Smooth muscle cell (in vitro differentiated cells): ENCODE measurements around the gene TPD52L1. TPM values are rescaled to one million over a fixed set of nuclear protein-coding genes. Genes with fewer than 3 reads are reported as not detected.

ENCODE experiments used
- DNase-seq: peaks from one replicate; lab custom pipeline; 2025; ENCODE audit not compliant: unreplicated experiment; lab: John Stamatoyannopoulos, UW
- H2AFZ ChIP-seq: fragments of 200-600 bp; sonication (generic); 2 replicates; pipeline ENCODE4 v1.6.0; 2016; ENCODE audit warnings: antibody characterized with exemption, low read depth, mild to moderate bottlenecking
- H3F3A ChIP-seq: fragments of 200-600 bp; sonication (generic); 2 replicates; pipeline ENCODE4 v1.6.0; 2017; ENCODE audit warnings: antibody characterized with exemption, low read depth
- H3K27ac ChIP-seq: fragments of 200-600 bp; sonication (generic); 2 replicates; pipeline ENCODE4 v1.5.1; 2016; ENCODE audit warnings: low read depth, mild to moderate bottlenecking
- H3K27me3 ChIP-seq: fragments of 200-600 bp; sonication (generic); 2 replicates; pipeline ENCODE4 v1.6.1; 2016; ENCODE audit warnings: low read depth, mild to moderate bottlenecking
- H3K36me3 ChIP-seq: fragments of 200-600 bp; sonication (generic); 2 replicates; pipeline ENCODE4 v1.5.1; 2016; ENCODE audit warnings: low read depth
- H3K4me1 ChIP-seq: fragments of 200-600 bp; sonication (generic); 2 replicates; pipeline ENCODE4 v1.5.1; 2016; ENCODE audit warnings: low read depth
- H3K4me2 ChIP-seq: fragments of 200-600 bp; sonication (generic); 2 replicates; pipeline ENCODE4 v1.6.0; 2016; ENCODE audit warnings: mild to moderate bottlenecking
- H3K4me3 ChIP-seq: fragments of 200-600 bp; sonication (generic); 2 replicates; pipeline ENCODE4 v1.5.1; 2016; ENCODE audit warnings: mild to moderate bottlenecking
- H3K79me2 ChIP-seq: fragments of 200-600 bp; sonication (generic); 2 replicates; pipeline ENCODE4 v1.6.0; 2016; ENCODE audit warnings: low read depth, mild to moderate bottlenecking
- H3K9ac ChIP-seq: fragments of 200-600 bp; sonication (generic); 2 replicates; pipeline ENCODE4 v1.6.0; 2016; ENCODE audit warnings: low read depth
- H3K9me3 ChIP-seq: fragments of 200-600 bp; sonication (generic); replicated peaks from 2 replicates; pipeline ENCODE4 v1.5.1; 2016; ENCODE audit warnings: low read depth
- H4K20me1 ChIP-seq: fragments of 200-600 bp; sonication (generic); 2 replicates; pipeline ENCODE4 v1.6.0; 2016; ENCODE audit warnings: low read depth
- CTCF ChIP-seq: fragments of 200-600 bp; sonication (generic); IDR thresholded peaks from 2 replicates; pipeline ENCODE4 v1.5.1; 2017; ENCODE audit warnings: borderline replicate concordance, mild to moderate bottlenecking, antibody characterized with exemption; ENCODE audit not compliant: insufficient read depth, poor library complexity, severe bottlenecking
- WGBS: methylation state at CpG from one replicate; pipeline ENCODE4 v1.1.7; 2016; ENCODE audit warnings: low lambda C conversion rate; 5-methylcytosine and 5-hydroxymethylcytosine counted together
- polyA plus RNA-seq: library from polyadenylated mRNA; unstranded; fragments of >200 nt; fragmentation: Nextera tagmentation; extraction: Ambion mirVana; gene quantifications from 2 replicates; pipeline ENCODE4 v1.2.1, GENCODE V29; 2016
- total RNA-seq: library from RNA; depleted of rRNA; stranded (reverse); fragments of >200 nt; gene quantifications from 2 replicates; pipeline ENCODE4 v1.2.3, GENCODE V29; 2014

Gene TPD52L1
- total and polyA plus RNA-seq, 2 experiments from 2014 or later = 15.3 to 65.8 TPM

DNA sequence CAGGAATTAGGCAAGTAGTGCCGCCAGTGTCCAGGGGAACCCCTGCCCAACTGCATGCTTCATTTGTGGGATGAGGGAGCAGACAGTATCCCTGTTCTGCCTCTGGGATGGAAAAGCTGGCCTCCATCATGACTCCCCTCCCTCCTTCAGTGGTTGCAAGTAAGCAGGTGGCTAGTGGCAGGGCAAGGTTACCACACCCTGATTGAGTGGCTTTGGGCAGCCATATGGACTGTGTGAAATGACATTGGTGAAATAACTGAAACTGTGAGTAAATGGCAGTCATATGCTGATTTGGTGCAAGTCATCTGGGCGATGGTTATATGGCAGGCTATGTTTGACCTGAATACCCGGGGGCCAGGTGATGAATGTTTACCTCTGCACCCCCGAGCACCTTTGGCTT, 115.2 kb downstream of the TPD52L1 start:
- no peaks in the 10 kb centered on the region for H3K4me1 ChIP-seq
- TF ChIP-seq CTCF = no peak
- no peaks in the 10 kb centered on the region for H3F3A ChIP-seq
- H2AFZ ChIP-seq = no peak overlapping the region
- no peak overlapping the region for H3K9ac ChIP-seq
- no peaks in the 10 kb centered on the region for H4K20me1 ChIP-seq
- no peak for DNase-seq
- no peaks in the 10 kb centered on the region for H3K79me2 ChIP-seq
- H3K4me3 ChIP-seq = no peak overlapping the region
- no peaks in the 10 kb centered on the region for H3K9me3 ChIP-seq
- 94% methylated on average over 4 of the region's 4 CpGs for WGBS
- H3K4me2 ChIP-seq = no peak overlapping the region
- no peaks in the 10 kb centered on the region for H3K36me3 ChIP-seq
- no peak overlapping the region for H3K27ac ChIP-seq
- no peaks in the 10 kb centered on the region for H3K27me3 ChIP-seq

- Histone ChIP-seq H3K4me1 (no peaks in the 10 kb centered on the region), H3K9me3 (no peaks in the 10 kb centered on the region), H3K4me2 (no peak overlapping the region), H3K36me3 (no peaks in the 10 kb centered on the region), H2AFZ (no peak overlapping the region), H3K4me3 (no peak overlapping the region), H3K79me2 (no peaks in the 10 kb centered on the region), H4K20me1 (no peaks in the 10 kb centered on the region), H3K9ac (no peak overlapping the region), H3K27ac (no peak overlapping the region), H3K27me3 (no peaks in the 10 kb centered on the region), H3F3A (no peaks in the 10 kb centered on the region)
- no peak for DNase-seq
- TF ChIP-seq CTCF = no peak
- WGBS = 98% methylated on average over 7 of the region's 7 CpGs
These were observed 115.9 kb downstream of the TPD52L1 start for GRCh38 chr6:125269328-125269985.

DNA sequence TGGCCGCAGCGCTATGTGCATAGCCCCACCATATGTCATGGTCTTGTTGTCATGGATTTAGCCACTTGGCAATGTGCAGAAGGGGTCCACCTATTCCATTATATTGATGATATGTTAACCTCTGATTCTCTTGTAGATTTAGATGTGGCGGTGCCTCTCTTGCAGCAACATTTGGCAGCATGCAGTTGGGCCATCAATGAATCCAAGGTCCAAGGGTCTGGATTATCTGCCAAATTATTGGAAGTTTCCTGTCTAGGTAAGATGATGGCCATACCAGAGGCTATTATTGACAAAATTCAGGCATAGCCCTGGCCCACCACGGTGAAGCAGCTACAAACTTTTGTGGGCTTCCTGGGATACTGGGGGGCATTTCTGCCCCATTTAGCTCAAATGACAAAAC, 116.8 kb downstream of the TPD52L1 start:
- 98% methylated on average over 4 of the region's 4 CpGs for WGBS
- no peak for DNase-seq
- Histone ChIP-seq H3F3A (no peaks in the 10 kb centered on the region), H2AFZ (no peak overlapping the region), H3K9ac (no peak overlapping the region), H4K20me1 (no peaks in the 10 kb centered on the region), H3K36me3 (no peaks in the 10 kb centered on the region), H3K79me2 (no peaks in the 10 kb centered on the region), H3K9me3 (no peaks in the 10 kb centered on the region), H3K27me3 (no peaks in the 10 kb centered on the region), H3K4me1 (no peaks in the 10 kb centered on the region), H3K4me2 (no peak overlapping the region), H3K27ac (no peak overlapping the region), H3K4me3 (no peak overlapping the region)
- TF ChIP-seq CTCF = no peak
